Activated naive CD4-positive, alpha-beta T cell treated with anti-CD3 and anti-CD28 coated beads, Interleukin-2, amount 50 U/mL, for 24 hours (primary cell): ENCODE data around the gene LMTK2.

Source experiments
- H3K27ac Mint-ChIP-seq: one replicate; pipeline ENCODE4 v1.8.0; 2021; ENCODE audit warnings: mild to moderate bottlenecking, mixed read lengths
- H3K27me3 Mint-ChIP-seq: one replicate; pipeline ENCODE4 v1.8.0; 2021; ENCODE audit warnings: mixed read lengths
- H3K36me3 Mint-ChIP-seq: one replicate; pipeline ENCODE4 v1.8.0; 2021; ENCODE audit warnings: mixed read lengths
- H3K4me1 Mint-ChIP-seq: one replicate; pipeline ENCODE4 v1.8.0; 2021; ENCODE audit warnings: mixed read lengths
- H3K4me3 Mint-ChIP-seq: one replicate; pipeline ENCODE4 v1.8.0; 2021; ENCODE audit warnings: mild to moderate bottlenecking, mixed read lengths
- H3K9me3 Mint-ChIP-seq: one replicate; pipeline ENCODE4 v1.8.0; 2021; ENCODE audit warnings: mixed read lengths

The LMTK2 gene

GRCh38 chr7:98106647-98107312 is at the start of gene LMTK2:
TSS of gene LMTK2 (plus strand) at chr7:98106862. CDS start at chr7:98107178, 316 bp downstream.
- H3K27me3 Mint-ChIP-seq = peaks cover 6% of the 10 kb centered on the region
- H3K36me3 Mint-ChIP-seq = no peaks in the 10 kb centered on the region
- H3K4me1 Mint-ChIP-seq = peaks cover 44% of the 10 kb centered on the region

DNA sequence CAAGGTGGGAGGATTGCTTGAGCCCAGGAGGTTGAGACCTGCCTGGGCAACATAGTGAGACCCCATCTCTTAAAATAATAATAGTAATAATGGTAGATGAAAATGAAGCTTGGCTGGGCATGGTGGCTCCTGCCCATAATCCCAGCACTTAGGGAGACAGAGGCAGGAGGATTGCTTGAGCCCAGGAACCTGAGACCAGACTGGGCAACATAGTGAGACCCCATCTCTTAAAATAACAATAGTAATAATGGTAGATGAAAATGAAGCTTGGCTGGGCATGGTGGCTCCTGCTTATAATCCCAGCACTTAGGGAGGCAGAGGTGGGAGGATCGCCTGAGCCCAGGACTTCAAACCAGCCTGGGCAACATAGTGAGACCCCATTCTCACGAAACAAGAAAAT is 49.5 kb upstream of the LMTK2 start:
- Mint-ChIP-seq H3K9me3 (no peaks in the 10 kb centered on the region), H3K27me3 (no peaks in the 10 kb centered on the region), H3K36me3 (no peaks in the 10 kb centered on the region), H3K27ac (no peak overlapping the region), H3K4me1 (no peaks in the 10 kb centered on the region), H3K4me3 (no peak overlapping the region)

More at GRCh38 chr7:98106647-98107312, at the start of gene LMTK2:
- Mint-ChIP-seq H3K9me3 (no peaks in the 10 kb centered on the region), H3K27ac (peak within 1 kb of the TSS; percentile 89), H3K4me3 (peak within 1 kb of the TSS; percentile 96)

DNA sequence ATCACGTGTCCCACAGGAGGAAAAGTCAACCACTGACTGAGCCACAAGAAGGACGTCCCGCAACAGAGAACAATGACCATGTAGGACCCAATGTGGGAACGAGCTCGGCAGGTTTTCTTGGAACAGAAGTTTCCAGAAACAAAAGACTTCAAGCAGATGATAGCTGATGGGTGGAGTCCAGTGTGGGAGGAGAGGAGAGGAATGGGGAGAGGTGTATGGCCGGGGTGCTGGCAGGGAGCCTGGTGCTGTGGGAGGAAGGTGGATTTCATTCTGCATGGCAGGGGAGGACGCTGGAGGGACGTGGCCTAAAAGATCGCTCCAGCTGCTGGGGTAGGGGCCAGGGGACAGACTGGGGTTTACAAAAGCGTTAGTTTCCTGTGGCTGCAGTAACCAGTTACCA is 48.5 kb upstream of the LMTK2 start:
- Mint-ChIP-seq H3K4me3 (no peak overlapping the region), H3K4me1 (no peaks in the 10 kb centered on the region), H3K9me3 (no peaks in the 10 kb centered on the region), H3K27ac (no peak overlapping the region), H3K36me3 (no peaks in the 10 kb centered on the region), H3K27me3 (peaks cover under 1% of the 10 kb centered on the region)

GRCh38 chr7:98064233-98064632 is 42.4 kb upstream of the LMTK2 start:
- H3K4me1 Mint-ChIP-seq = no peaks in the 10 kb centered on the region
- no peak overlapping the region for H3K4me3 Mint-ChIP-seq
- H3K27ac Mint-ChIP-seq = no peak overlapping the region
- no peaks in the 10 kb centered on the region for H3K9me3 Mint-ChIP-seq
- H3K36me3 Mint-ChIP-seq = no peaks in the 10 kb centered on the region
- H3K27me3 Mint-ChIP-seq = peaks cover 12% of the 10 kb centered on the region

- Mint-ChIP-seq H3K27ac (no peak overlapping the region), H3K36me3 (no peaks in the 10 kb centered on the region), H3K9me3 (no peaks in the 10 kb centered on the region), H3K4me3 (no peak overlapping the region), H3K27me3 (peaks cover 12% of the 10 kb centered on the region), H3K4me1 (no peaks in the 10 kb centered on the region)
Measured at GRCh38 chr7:98066208-98066607, 40.5 kb upstream of the LMTK2 start.

DNA sequence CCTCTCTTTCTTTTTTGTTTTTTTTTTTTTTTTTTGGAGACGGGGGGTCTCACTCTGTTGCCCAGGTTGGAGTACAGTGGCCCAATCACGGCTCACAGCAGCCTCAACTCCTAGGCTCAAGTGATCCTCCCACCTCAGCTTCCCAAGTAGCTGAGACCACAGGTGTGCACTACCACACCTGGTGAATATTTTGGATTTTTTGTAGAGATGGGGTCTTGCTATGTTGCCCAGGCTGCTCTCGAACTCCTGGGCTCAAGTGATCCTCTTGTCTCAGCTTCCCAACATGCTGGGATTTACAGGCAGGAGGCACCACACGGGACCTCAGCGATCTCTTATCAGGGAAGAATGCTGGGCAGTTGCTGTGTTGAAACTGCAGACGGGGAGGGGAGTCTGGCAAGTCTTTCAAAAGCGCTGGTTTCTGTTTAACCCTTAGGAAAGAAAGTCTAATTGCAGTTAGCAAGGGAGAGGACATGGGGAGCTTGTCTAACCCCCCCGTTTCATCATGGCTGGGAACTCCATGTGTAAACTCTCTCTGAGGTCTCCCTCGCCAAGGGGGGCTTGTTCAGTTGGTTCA is 39.6 kb upstream of the LMTK2 start:
- H3K4me3 Mint-ChIP-seq = no peak overlapping the region
- H3K9me3 Mint-ChIP-seq = no peaks in the 10 kb centered on the region
- H3K27ac Mint-ChIP-seq = no peak overlapping the region
- H3K4me1 Mint-ChIP-seq = no peaks in the 10 kb centered on the region
- peaks cover 12% of the 10 kb centered on the region for H3K27me3 Mint-ChIP-seq
- no peaks in the 10 kb centered on the region for H3K36me3 Mint-ChIP-seq

DNA sequence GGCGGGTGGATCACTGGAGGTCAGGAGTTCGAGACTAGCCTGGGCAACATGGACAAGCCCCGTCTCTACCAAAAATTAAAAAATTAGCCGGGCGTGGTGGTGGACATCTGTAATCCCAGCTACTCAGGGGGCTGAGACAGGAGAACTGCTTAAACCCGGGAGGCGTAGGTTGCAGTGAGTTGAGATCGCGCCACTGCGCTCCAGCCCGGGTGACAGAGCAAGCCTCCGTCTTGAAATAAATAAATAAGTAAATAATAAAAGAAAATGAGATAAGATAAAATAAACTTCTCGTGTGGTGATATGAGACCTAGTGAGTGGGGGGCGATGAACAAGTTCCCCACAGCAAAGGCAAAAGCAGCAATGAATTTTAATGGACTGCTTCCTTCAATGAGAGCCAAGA is 33.6 kb upstream of the LMTK2 start:
- Mint-ChIP-seq H3K36me3 (no peaks in the 10 kb centered on the region), H3K4me3 (no peak overlapping the region), H3K27ac (no peak overlapping the region), H3K27me3 (peaks cover 1% of the 10 kb centered on the region), H3K4me1 (no peaks in the 10 kb centered on the region), H3K9me3 (no peaks in the 10 kb centered on the region)

DNA sequence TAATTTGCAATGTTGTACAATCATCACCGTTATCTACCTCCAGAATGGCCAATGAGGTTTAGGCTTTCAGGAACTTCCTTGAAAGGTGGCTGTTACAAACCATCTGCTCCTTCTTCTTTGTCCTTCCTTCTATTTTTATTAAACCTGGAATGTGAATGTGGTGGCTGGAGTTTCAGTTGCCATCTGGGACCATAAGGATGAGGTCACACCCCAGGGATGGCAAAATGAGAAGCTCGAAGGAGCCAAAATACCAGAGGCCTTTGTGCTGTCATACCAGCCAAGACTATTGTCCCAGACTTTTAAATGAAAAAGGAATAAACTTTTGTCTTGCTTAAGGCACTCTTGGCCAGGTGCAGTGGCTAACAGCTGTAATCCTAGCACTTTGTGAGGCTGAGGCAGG is 30.9 kb upstream of the LMTK2 start:
- Mint-ChIP-seq H3K4me3 (no peak overlapping the region), H3K36me3 (no peaks in the 10 kb centered on the region), H3K27ac (no peak overlapping the region), H3K9me3 (no peaks in the 10 kb centered on the region), H3K4me1 (no peaks in the 10 kb centered on the region), H3K27me3 (no peaks in the 10 kb centered on the region)

GRCh38 chr7:98077762-98078161 is 28.9 kb upstream of the LMTK2 start:
- Mint-ChIP-seq H3K4me3 (no peak overlapping the region), H3K27me3 (no peaks in the 10 kb centered on the region), H3K27ac (no peak overlapping the region), H3K36me3 (no peaks in the 10 kb centered on the region), H3K9me3 (no peaks in the 10 kb centered on the region), H3K4me1 (no peaks in the 10 kb centered on the region)

GRCh38 chr7:98078197-98078870 is 28.3 kb upstream of the LMTK2 start:
- H3K9me3 Mint-ChIP-seq = no peaks in the 10 kb centered on the region
- H3K4me1 Mint-ChIP-seq = no peaks in the 10 kb centered on the region
- no peaks in the 10 kb centered on the region for H3K27me3 Mint-ChIP-seq
- no peaks in the 10 kb centered on the region for H3K36me3 Mint-ChIP-seq
- H3K27ac Mint-ChIP-seq = no peak overlapping the region
- no peak overlapping the region for H3K4me3 Mint-ChIP-seq

DNA sequence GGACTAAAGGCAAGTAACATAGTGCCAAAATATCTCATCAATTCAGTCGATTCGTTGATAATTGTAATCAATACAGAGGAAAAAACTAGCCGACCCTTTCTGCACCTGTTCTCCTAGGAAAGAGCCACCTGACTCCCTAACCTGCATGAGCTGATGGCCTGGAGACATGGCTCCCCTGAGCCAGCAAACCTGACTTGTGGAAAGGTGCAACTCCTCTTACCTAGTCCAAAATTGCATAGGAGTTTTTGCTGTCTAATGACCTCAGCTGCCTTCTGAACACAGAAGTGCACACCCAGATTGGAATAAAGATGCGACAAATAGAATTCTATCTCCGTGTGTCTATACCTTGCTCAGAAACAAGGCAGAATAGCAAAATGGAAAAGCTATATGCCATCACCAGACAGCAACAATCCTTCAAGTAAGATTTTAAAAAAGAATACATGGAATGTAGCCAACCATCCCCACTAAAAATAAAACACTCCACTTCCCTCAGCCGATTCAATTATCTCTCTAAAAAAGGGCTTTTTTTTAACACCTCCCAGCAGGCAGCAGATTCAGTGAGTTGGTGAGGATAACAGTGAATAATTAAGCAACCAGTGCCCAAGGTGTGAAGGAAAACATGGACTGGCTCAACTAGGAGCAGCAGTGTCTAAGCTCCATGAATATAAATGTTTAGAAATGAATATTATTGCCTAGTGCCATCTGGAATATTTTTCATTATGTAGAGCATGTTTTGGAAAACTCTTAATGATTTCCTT is 26.6 kb upstream of the LMTK2 start:
- Mint-ChIP-seq H3K4me3 (no peak overlapping the region), H3K9me3 (no peaks in the 10 kb centered on the region), H3K4me1 (no peaks in the 10 kb centered on the region), H3K36me3 (no peaks in the 10 kb centered on the region), H3K27ac (no peak overlapping the region), H3K27me3 (no peaks in the 10 kb centered on the region)

GRCh38 chr7:98081319-98081718 is 25.3 kb upstream of the LMTK2 start:
- no peaks in the 10 kb centered on the region for H3K36me3 Mint-ChIP-seq
- H3K4me3 Mint-ChIP-seq = no peak overlapping the region
- no peaks in the 10 kb centered on the region for H3K4me1 Mint-ChIP-seq
- H3K27me3 Mint-ChIP-seq = no peaks in the 10 kb centered on the region
- H3K27ac Mint-ChIP-seq = no peak overlapping the region
- H3K9me3 Mint-ChIP-seq = no peaks in the 10 kb centered on the region

- Mint-ChIP-seq H3K27ac (no peak overlapping the region), H3K9me3 (no peaks in the 10 kb centered on the region), H3K4me1 (no peaks in the 10 kb centered on the region), H3K4me3 (no peak overlapping the region), H3K27me3 (no peaks in the 10 kb centered on the region), H3K36me3 (no peaks in the 10 kb centered on the region)
Measured at GRCh38 chr7:98084631-98085030, 22.0 kb upstream of the LMTK2 start.

DNA sequence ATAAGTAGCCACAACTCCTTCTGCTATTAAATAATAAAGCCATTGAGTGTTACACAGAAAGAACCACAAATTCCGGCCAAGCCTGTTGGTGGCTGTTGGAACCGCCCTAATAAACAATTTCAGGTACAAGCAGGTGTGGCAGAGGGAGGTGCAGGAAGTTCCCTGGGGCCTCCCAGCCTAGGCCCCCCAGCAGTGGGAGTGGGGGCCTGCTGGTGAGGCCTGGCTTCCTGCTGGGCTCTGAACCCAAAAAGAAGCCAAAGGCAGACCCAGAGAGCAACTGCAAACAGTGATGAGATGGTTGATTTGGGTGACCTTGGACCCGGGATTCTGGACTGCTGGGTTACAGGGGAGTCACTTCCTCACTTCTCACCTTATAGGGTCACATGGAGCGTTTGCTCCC is 21.0 kb upstream of the LMTK2 start:
- H3K36me3 Mint-ChIP-seq = no peaks in the 10 kb centered on the region
- no peak overlapping the region for H3K4me3 Mint-ChIP-seq
- H3K27me3 Mint-ChIP-seq = no peaks in the 10 kb centered on the region
- no peaks in the 10 kb centered on the region for H3K9me3 Mint-ChIP-seq
- no peaks in the 10 kb centered on the region for H3K4me1 Mint-ChIP-seq
- H3K27ac Mint-ChIP-seq = no peak overlapping the region

- no peaks in the 10 kb centered on the region for H3K36me3 Mint-ChIP-seq
- peaks cover 3% of the 10 kb centered on the region for H3K27me3 Mint-ChIP-seq
- no peaks in the 10 kb centered on the region for H3K9me3 Mint-ChIP-seq
- no peak overlapping the region for H3K27ac Mint-ChIP-seq
- H3K4me1 Mint-ChIP-seq = no peaks in the 10 kb centered on the region
- no peak overlapping the region for H3K4me3 Mint-ChIP-seq
Measured at GRCh38 chr7:98086281-98086718, 20.4 kb upstream of the LMTK2 start.

DNA sequence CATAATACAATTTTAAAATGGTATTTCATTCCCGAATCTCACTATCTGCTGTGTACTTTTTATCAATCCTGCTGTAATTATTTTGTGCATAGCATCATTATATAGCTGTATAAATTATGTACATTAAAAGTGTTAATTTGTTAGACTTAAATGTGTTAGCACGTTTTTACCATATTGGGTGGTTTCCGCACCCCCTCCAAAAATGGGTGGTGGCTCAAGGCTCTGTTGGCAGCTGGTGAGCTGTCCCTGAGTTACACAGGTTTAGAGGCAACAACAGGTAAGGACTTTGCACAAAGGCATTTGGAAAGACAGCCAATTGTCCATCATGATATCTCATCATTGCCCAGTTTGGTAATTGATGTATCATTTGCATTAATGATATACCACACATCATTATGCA is 18.6 kb upstream of the LMTK2 start:
- Mint-ChIP-seq H3K4me3 (no peak overlapping the region), H3K27me3 (peaks cover 3% of the 10 kb centered on the region), H3K4me1 (no peaks in the 10 kb centered on the region), H3K9me3 (no peaks in the 10 kb centered on the region), H3K36me3 (no peaks in the 10 kb centered on the region), H3K27ac (no peak overlapping the region)
